HG03565 (cell line): ENCODE measurements around the gene CLCN7.

Experiments used
- ATAC-seq: cut with Tn5 transposase; IDR thresholded peaks from one replicate; pipeline ENCODE4 v1.9.1; 2021; ENCODE audit warnings: mild to moderate bottlenecking, moderate library complexity; ENCODE audit not compliant: unreplicated experiment

CLCN7 gene

GRCh38 chr16:1474796-1475551 is at the start of gene CLCN7:
TSS of gene CLCN7 (minus strand) at chr16:1475028. CDS start at chr16:1474974, 54 bp downstream.
- peak; percentile 80 for ATAC-seq

GRCh38 chr16:1524366-1524765 is 49.5 kb upstream of the CLCN7 start:
- ATAC-seq = no peak

- no peak for ATAC-seq
These were observed 48.9 kb upstream of the CLCN7 start for GRCh38 chr16:1523581-1524245.

GRCh38 chr16:1520461-1520860 is 45.6 kb upstream of the CLCN7 start:
- ATAC-seq = no peak

- no peak for ATAC-seq
These were observed 45.0 kb upstream of the CLCN7 start for GRCh38 chr16:1519831-1520230.

- no peak for ATAC-seq
These were observed 43.9 kb upstream of the CLCN7 start for GRCh38 chr16:1518626-1519135.

GRCh38 chr16:1514507-1514906 is 39.7 kb upstream of the CLCN7 start:
- no peak for ATAC-seq

- ATAC-seq = no peak
These were observed 37.9 kb upstream of the CLCN7 start for GRCh38 chr16:1512774-1513173.

GRCh38 chr16:1511662-1512569 is 37.1 kb upstream of the CLCN7 start:
- no peak for ATAC-seq

- no peak for ATAC-seq
These were observed 36.1 kb upstream of the CLCN7 start for GRCh38 chr16:1510941-1511351.

- no peak for ATAC-seq
These were observed 35.4 kb upstream of the CLCN7 start for GRCh38 chr16:1510272-1510671.

GRCh38 chr16:1509307-1510221 is 34.7 kb upstream of the CLCN7 start:
- ATAC-seq = no peak

- ATAC-seq = no peak
These were observed 33.8 kb upstream of the CLCN7 start for GRCh38 chr16:1508494-1509187.

GRCh38 chr16:1506494-1507213 is 31.8 kb upstream of the CLCN7 start:
- no peak for ATAC-seq

- no peak for ATAC-seq
These were observed 31.1 kb upstream of the CLCN7 start for GRCh38 chr16:1505912-1506311.

GRCh38 chr16:1505073-1505844 is 30.4 kb upstream of the CLCN7 start:
- ATAC-seq = no peak

GRCh38 chr16:1503110-1503955 is 28.5 kb upstream of the CLCN7 start:
- no peak for ATAC-seq
